ENCODE measurements around the gene CA12.

Gene CA12

GRCh38 chr15:63331456-63331855, 50.2 kb downstream of the CA12 start:
- DNase-seq (ENCODE audit: low read depth): no peak
- TF ChIP-seq CTCF (conservative IDR thresholded peaks at IDR 0.05; ENCODE audit: low read length): no peak
- H3K4me3 ChIP-seq (ENCODE audit: low read length): no peak overlapping the region

GRCh38 chr15:63330926-63331325, 50.7 kb downstream of the CA12 start:
- TF ChIP-seq CTCF (conservative IDR thresholded peaks at IDR 0.05; ENCODE audit: low read length): no peak
- DNase-seq (ENCODE audit: low read depth): no peak

GRCh38 chr15:63329567-63330350, 51.9 kb downstream of the CA12 start:
- DNase-seq (ENCODE audit: low read depth): no peak
- TF ChIP-seq CTCF (conservative IDR thresholded peaks at IDR 0.05; ENCODE audit: low read length): no peak
- no peak overlapping the region for H3K4me3 ChIP-seq (ENCODE audit: low read length)

More at GRCh38 chr15:63330926-63331325, 50.7 kb downstream of the CA12 start:
- no peak overlapping the region for H3K4me3 ChIP-seq (ENCODE audit: low read length)

GRCh38 chr15:63327648-63328421, 53.8 kb downstream of the CA12 start:
- H3K4me3 ChIP-seq (ENCODE audit: low read length): no peak overlapping the region
- TF ChIP-seq CTCF (conservative IDR thresholded peaks at IDR 0.05; ENCODE audit: low read length): no peak
- DNase-seq (ENCODE audit: low read depth): no peak

GRCh38 chr15:63324770-63325169, 56.9 kb downstream of the CA12 start:
- DNase-seq (ENCODE audit: low read depth): no peak
- no peak for TF ChIP-seq CTCF (conservative IDR thresholded peaks at IDR 0.05; ENCODE audit: low read length)
- no peak overlapping the region for H3K4me3 ChIP-seq (ENCODE audit: low read length)

GRCh38 chr15:63323798-63324563, 57.7 kb downstream of the CA12 start:
- no peak for TF ChIP-seq CTCF (conservative IDR thresholded peaks at IDR 0.05; ENCODE audit: low read length)
- H3K4me3 ChIP-seq (ENCODE audit: low read length): no peak overlapping the region
- peak; percentile 29 for DNase-seq (ENCODE audit: low read depth)
